Measurements from ENCODE around the gene TAF1. TPM values are rescaled to one million over a fixed set of nuclear protein-coding genes. Genes with fewer than 3 reads are reported as not detected.
"Not testable (repeated sequence)": the region's sequence is repeated elsewhere in the genome, so short reads cannot be mapped to it uniquely, and the experiment has no call there.

Gene TAF1, protein sequence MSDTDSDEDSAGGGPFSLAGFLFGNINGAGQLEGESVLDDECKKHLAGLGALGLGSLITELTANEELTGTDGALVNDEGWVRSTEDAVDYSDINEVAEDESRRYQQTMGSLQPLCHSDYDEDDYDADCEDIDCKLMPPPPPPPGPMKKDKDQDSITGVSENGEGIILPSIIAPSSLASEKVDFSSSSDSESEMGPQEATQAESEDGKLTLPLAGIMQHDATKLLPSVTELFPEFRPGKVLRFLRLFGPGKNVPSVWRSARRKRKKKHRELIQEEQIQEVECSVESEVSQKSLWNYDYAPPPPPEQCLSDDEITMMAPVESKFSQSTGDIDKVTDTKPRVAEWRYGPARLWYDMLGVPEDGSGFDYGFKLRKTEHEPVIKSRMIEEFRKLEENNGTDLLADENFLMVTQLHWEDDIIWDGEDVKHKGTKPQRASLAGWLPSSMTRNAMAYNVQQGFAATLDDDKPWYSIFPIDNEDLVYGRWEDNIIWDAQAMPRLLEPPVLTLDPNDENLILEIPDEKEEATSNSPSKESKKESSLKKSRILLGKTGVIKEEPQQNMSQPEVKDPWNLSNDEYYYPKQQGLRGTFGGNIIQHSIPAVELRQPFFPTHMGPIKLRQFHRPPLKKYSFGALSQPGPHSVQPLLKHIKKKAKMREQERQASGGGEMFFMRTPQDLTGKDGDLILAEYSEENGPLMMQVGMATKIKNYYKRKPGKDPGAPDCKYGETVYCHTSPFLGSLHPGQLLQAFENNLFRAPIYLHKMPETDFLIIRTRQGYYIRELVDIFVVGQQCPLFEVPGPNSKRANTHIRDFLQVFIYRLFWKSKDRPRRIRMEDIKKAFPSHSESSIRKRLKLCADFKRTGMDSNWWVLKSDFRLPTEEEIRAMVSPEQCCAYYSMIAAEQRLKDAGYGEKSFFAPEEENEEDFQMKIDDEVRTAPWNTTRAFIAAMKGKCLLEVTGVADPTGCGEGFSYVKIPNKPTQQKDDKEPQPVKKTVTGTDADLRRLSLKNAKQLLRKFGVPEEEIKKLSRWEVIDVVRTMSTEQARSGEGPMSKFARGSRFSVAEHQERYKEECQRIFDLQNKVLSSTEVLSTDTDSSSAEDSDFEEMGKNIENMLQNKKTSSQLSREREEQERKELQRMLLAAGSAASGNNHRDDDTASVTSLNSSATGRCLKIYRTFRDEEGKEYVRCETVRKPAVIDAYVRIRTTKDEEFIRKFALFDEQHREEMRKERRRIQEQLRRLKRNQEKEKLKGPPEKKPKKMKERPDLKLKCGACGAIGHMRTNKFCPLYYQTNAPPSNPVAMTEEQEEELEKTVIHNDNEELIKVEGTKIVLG (N-terminal part only)
- total RNA-seq = 32.3 and 33.9 TPM in 2 replicates
- long read RNA-seq, partial matches to known transcripts = 32 of 36 reads
- long read RNA-seq, other reads (novel, unspliced or antisense) = 4 of 36 reads

DNA sequence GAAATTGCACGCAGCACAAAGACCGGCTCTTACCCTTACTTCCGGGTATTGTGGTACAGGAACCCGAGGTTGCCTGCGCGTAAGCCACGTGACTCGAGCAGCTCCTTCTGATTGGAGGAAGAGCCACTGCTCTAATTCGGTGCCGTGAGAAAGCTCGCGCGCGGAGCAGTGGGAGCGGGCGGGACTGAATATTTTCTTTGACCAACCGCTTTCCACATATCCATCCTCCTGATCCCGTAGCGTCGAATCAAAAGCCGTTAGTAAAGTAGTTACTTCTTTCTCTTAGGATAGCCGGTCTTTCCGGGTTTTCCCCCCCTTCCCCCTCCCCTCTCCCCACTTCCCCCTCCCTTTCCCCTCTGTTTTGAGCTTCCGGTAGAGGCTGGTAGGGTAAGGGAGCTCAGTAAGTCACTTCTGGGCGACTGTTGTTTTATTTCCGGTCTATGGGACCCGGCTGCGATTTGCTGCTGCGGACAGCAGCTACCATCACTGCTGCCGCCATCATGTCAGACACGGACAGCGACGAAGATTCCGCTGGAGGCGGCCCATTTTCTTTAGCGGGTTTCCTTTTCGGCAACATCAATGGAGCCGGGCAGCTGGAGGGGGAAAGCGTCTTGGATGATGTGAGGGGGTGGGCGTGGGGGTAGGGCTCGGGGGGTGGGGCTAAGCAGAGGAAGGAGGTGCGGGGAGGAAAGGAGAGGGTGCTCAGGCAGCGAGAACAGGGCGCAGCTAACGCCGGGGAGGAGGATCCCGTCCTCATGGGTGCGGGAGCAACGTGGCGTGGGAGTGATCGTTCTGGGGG lies at the start of gene TAF1:
TSS of gene TAF1 (plus strand) at position 483 of the 799 bp plus-strand sequence. CDS start at position 501, 18 bp downstream.
- Mint-ChIP-seq H3K4me1 (ENCODE audit: unreplicated experiment) (peaks cover 18% of the 10 kb centered on the region), H3K9me3 (ENCODE audit: unreplicated experiment) (no peaks in the 10 kb centered on the region), H3K27ac (ENCODE audit: unreplicated experiment) (peak within 1 kb of the TSS; percentile 92), H3K36me3 (ENCODE audit: unreplicated experiment) (peaks cover 10% of the 10 kb centered on the region), H3K27me3 (ENCODE audit: unreplicated experiment) (no peaks in the 10 kb centered on the region), H3K4me3 (ENCODE audit: unreplicated experiment) (peak within 1 kb of the TSS; percentile 91)
- TF ChIP-seq, protein P1, sequence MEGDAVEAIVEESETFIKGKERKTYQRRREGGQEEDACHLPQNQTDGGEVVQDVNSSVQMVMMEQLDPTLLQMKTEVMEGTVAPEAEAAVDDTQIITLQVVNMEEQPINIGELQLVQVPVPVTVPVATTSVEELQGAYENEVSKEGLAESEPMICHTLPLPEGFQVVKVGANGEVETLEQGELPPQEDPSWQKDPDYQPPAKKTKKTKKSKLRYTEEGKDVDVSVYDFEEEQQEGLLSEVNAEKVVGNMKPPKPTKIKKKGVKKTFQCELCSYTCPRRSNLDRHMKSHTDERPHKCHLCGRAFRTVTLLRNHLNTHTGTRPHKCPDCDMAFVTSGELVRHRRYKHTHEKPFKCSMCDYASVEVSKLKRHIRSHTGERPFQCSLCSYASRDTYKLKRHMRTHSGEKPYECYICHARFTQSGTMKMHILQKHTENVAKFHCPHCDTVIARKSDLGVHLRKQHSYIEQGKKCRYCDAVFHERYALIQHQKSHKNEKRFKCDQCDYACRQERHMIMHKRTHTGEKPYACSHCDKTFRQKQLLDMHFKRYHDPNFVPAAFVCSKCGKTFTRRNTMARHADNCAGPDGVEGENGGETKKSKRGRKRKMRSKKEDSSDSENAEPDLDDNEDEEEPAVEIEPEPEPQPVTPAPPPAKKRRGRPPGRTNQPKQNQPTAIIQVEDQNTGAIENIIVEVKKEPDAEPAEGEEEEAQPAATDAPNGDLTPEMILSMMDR (IDR thresholded peaks at IDR 0.05) = no peak
- peak; percentile 96 for DNase-seq (ENCODE audit: extremely low spot score, unreplicated experiment)

GRCh38 chrX:71316959-71317358 lies 49.2 kb upstream of the TAF1 start:
- not testable (repeated sequence) for H3K27ac Mint-ChIP-seq (ENCODE audit: unreplicated experiment); H3K9me3 Mint-ChIP-seq (ENCODE audit: unreplicated experiment); H3K4me3 Mint-ChIP-seq (ENCODE audit: unreplicated experiment); H3K36me3 Mint-ChIP-seq (ENCODE audit: unreplicated experiment); H3K4me1 Mint-ChIP-seq (ENCODE audit: unreplicated experiment); DNase-seq (ENCODE audit: extremely low spot score, unreplicated experiment); H3K27me3 Mint-ChIP-seq (ENCODE audit: unreplicated experiment)

GRCh38 chrX:71320126-71320525 lies 46.0 kb upstream of the TAF1 start:
- TF ChIP-seq, protein P1 (IDR thresholded peaks at IDR 0.05) = no peak
- Mint-ChIP-seq H3K4me3 (ENCODE audit: unreplicated experiment) (no peak overlapping the region), H3K36me3 (ENCODE audit: unreplicated experiment) (peaks cover 7% of the 10 kb centered on the region), H3K4me1 (ENCODE audit: unreplicated experiment) (no peaks in the 10 kb centered on the region), H3K27me3 (ENCODE audit: unreplicated experiment) (no peaks in the 10 kb centered on the region), H3K27ac (ENCODE audit: unreplicated experiment) (no peak overlapping the region), H3K9me3 (ENCODE audit: unreplicated experiment) (peaks cover 6% of the 10 kb centered on the region)
- no peak for DNase-seq (ENCODE audit: extremely low spot score, unreplicated experiment)

GRCh38 chrX:71321731-71322130 lies 44.4 kb upstream of the TAF1 start:
- peaks cover 2% of the 10 kb centered on the region for H3K9me3 Mint-ChIP-seq (ENCODE audit: unreplicated experiment)

GRCh38 chrX:71324452-71324851 lies 41.7 kb upstream of the TAF1 start:
- not testable (repeated sequence) for DNase-seq (ENCODE audit: extremely low spot score, unreplicated experiment); H3K27ac Mint-ChIP-seq (ENCODE audit: unreplicated experiment); H3K27me3 Mint-ChIP-seq (ENCODE audit: unreplicated experiment); H3K4me3 Mint-ChIP-seq (ENCODE audit: unreplicated experiment); H3K9me3 Mint-ChIP-seq (ENCODE audit: unreplicated experiment); H3K4me1 Mint-ChIP-seq (ENCODE audit: unreplicated experiment); H3K36me3 Mint-ChIP-seq (ENCODE audit: unreplicated experiment)

More at GRCh38 chrX:71321731-71322130, 44.4 kb upstream of the TAF1 start:
- H3K36me3 Mint-ChIP-seq (ENCODE audit: unreplicated experiment) = peaks cover 7% of the 10 kb centered on the region
- H3K27me3 Mint-ChIP-seq (ENCODE audit: unreplicated experiment) = no peaks in the 10 kb centered on the region
- H3K4me3 Mint-ChIP-seq (ENCODE audit: unreplicated experiment) = no peak overlapping the region
- no peaks in the 10 kb centered on the region for H3K4me1 Mint-ChIP-seq (ENCODE audit: unreplicated experiment)
- no peak overlapping the region for H3K27ac Mint-ChIP-seq (ENCODE audit: unreplicated experiment)
- TF ChIP-seq, protein P1 (IDR thresholded peaks at IDR 0.05) = no peak
- DNase-seq (ENCODE audit: extremely low spot score, unreplicated experiment) = no peak

Data from osteocyte (in vitro differentiated cells).